Measurements from ENCODE around the gene TMC6.
A peak's percentile ranks its signal among the peaks of the same experiment; 100 is the strongest.

Gene TMC6

GRCh38 chr17:78135858-78136500 lies 7.4 kb upstream of the TMC6 start:
- no peak for DNase-seq (ENCODE audit: low read depth)

- DNase-seq (ENCODE audit: low read depth) = no peak
Measured at GRCh38 chr17:78134899-78135385, 6.4 kb upstream of the TMC6 start.

- peak; percentile 69 for DNase-seq (ENCODE audit: low read depth)
Measured at GRCh38 chr17:78133971-78134898, 5.7 kb upstream of the TMC6 start.

GRCh38 chr17:78133179-78133951 lies 4.8 kb upstream of the TMC6 start:
- no peak for DNase-seq (ENCODE audit: low read depth)

GRCh38 chr17:78132767-78133178 lies 4.2 kb upstream of the TMC6 start:
- DNase-seq (ENCODE audit: low read depth) = no peak

- peak; percentile 58 for DNase-seq (ENCODE audit: low read depth)
Measured at GRCh38 chr17:78132084-78132676, 3.6 kb upstream of the TMC6 start.

- DNase-seq (ENCODE audit: low read depth) = no peak
Measured at GRCh38 chr17:78131172-78132083, 2.9 kb upstream of the TMC6 start.

- peak; percentile 82 for DNase-seq (ENCODE audit: low read depth)
Measured at GRCh38 chr17:78130437-78131101, 2.0 kb upstream of the TMC6 start, which contains the start of gene TMC8. Gene TMC8, plus strand, starts transcription at chr17:78130771. Its CDS starts 818 bp downstream, at chr17:78131589.

- no peak for DNase-seq (ENCODE audit: low read depth)
Measured at GRCh38 chr17:78130090-78130436, 1.5 kb upstream of the TMC6 start.

GRCh38 chr17:78129351-78130089 lies 965 bp upstream of the TMC6 start:
- DNase-seq (ENCODE audit: low read depth) = no peak

- no peak for DNase-seq (ENCODE audit: low read depth)
Measured at GRCh38 chr17:78127888-78128550, 536 bp downstream of the TMC6 start.

- DNase-seq (ENCODE audit: low read depth) = peak; percentile 67
Measured at GRCh38 chr17:78127239-78127887, 1.2 kb downstream of the TMC6 start.

- DNase-seq (ENCODE audit: low read depth) = no peak
Measured at GRCh38 chr17:78126895-78127238, 1.7 kb downstream of the TMC6 start.

GRCh38 chr17:78125976-78126894 lies 2.3 kb downstream of the TMC6 start:
- no peak for DNase-seq (ENCODE audit: low read depth)

- no peak for DNase-seq (ENCODE audit: low read depth)
Measured at GRCh38 chr17:78125138-78125913, 3.2 kb downstream of the TMC6 start.

GRCh38 chr17:78124836-78125137 lies 3.8 kb downstream of the TMC6 start:
- DNase-seq (ENCODE audit: low read depth) = no peak
